GM19240 (cell line): Measurements from ENCODE around the gene P4HB.

ENCODE experiments used
- DNase-seq: peaks from one replicate; pipeline ENCODE4 v3.0.0; 2011; ENCODE audit warnings: low spot score; ENCODE audit not compliant: insufficient read length

P4HB gene

GRCh38 chr17:81868674-81869220, 8.4 kb upstream of the P4HB start:
- no peak for DNase-seq

- DNase-seq: no peak
Measured at GRCh38 chr17:81867991-81868673, 7.8 kb upstream of the P4HB start.

GRCh38 chr17:81867170-81867990, 7.0 kb upstream of the P4HB start:
- DNase-seq: no peak

GRCh38 chr17:81866440-81867169, 6.3 kb upstream of the P4HB start:
- no peak for DNase-seq

- no peak for DNase-seq
Measured at GRCh38 chr17:81865733-81866439, 5.6 kb upstream of the P4HB start.

GRCh38 chr17:81865358-81865732, 5.0 kb upstream of the P4HB start:
- no peak for DNase-seq

- no peak for DNase-seq
Measured at GRCh38 chr17:81863833-81864768, 3.8 kb upstream of the P4HB start.

- DNase-seq: no peak
Measured at GRCh38 chr17:81863123-81863675, 2.9 kb upstream of the P4HB start.

GRCh38 chr17:81860756-81861568, 627 bp upstream of the P4HB start:
- peak; percentile 96 for DNase-seq

GRCh38 chr17:81858967-81859905, 1.1 kb downstream of the P4HB start:
- no peak for DNase-seq

GRCh38 chr17:81858170-81858966, 2.0 kb downstream of the P4HB start:
- no peak for DNase-seq

GRCh38 chr17:81854974-81855774, 5.2 kb downstream of the P4HB start:
- DNase-seq: no peak

GRCh38 chr17:81852237-81852636, 8.1 kb downstream of the P4HB start:
- no peak for DNase-seq

- DNase-seq: no peak
Measured at GRCh38 chr17:81851423-81851822, 8.9 kb downstream of the P4HB start.

GRCh38 chr17:81849457-81849856, 10.9 kb downstream of the P4HB start:
- DNase-seq: no peak
